Parathyroid adenoma (tissue), 2 donors: Measurements from ENCODE around the gene CX3CL1.

Experiments
- H2AFZ ChIP-seq: fragments of 300-600 bp; sonication (generic); one replicate; pipeline ENCODE4 v1.7.0; 2017; ENCODE audit warnings: antibody characterized with exemption, mild to moderate bottlenecking
- H3K27ac ChIP-seq: fragments of 300-600 bp; sonication (generic); one replicate; pipeline ENCODE4 v1.7.0; 2017
- H3K27me3 ChIP-seq: fragments of 300-600 bp; sonication (generic); one replicate; pipeline ENCODE4 v1.7.0; 2017; ENCODE audit warnings: low read length; ENCODE audit not compliant: control insufficient read depth, insufficient read depth
- H3K36me3 ChIP-seq: fragments of 300-600 bp; sonication (generic); one replicate; pipeline ENCODE4 v1.7.0; 2017; ENCODE audit warnings: low read length; ENCODE audit not compliant: control insufficient read depth, insufficient read depth
- H3K4me1 ChIP-seq: fragments of 300-600 bp; sonication (generic); one replicate; pipeline ENCODE4 v1.7.0; 2017; ENCODE audit warnings: control low read depth
- H3K4me2 ChIP-seq: fragments of 300-600 bp; sonication (generic); one replicate; pipeline ENCODE4 v1.7.0; 2017; ENCODE audit warnings: low read length
- H3K4me3 ChIP-seq: fragments of 300-600 bp; sonication (generic); one replicate; pipeline ENCODE4 v1.7.0; 2017; ENCODE audit warnings: low read depth, low read length
- H3K79me2 ChIP-seq: fragments of 300-600 bp; sonication (generic); one replicate; pipeline ENCODE4 v1.7.0; 2017; ENCODE audit warnings: control low read depth
- H3K9ac ChIP-seq: fragments of 300-600 bp; sonication (generic); one replicate; pipeline ENCODE4 v1.7.0; 2017; ENCODE audit warnings: mild to moderate bottlenecking
- H3K9me3 ChIP-seq: fragments of 300-600 bp; sonication (generic); one replicate; pipeline ENCODE4 v1.7.0; 2017; ENCODE audit warnings: low read length; ENCODE audit not compliant: control insufficient read depth
- TF ChIP-seq, protein P1 (sequence below): fragments of 300-600 bp; sonication (generic); IDR thresholded peaks from one replicate; pipeline ENCODE4 v1.7.0; 2017; ENCODE audit warnings: antibody characterized with exemption, mild to moderate bottlenecking
- donor health status: primary hyperparathyroidism.

CX3CL1 gene

DNA sequence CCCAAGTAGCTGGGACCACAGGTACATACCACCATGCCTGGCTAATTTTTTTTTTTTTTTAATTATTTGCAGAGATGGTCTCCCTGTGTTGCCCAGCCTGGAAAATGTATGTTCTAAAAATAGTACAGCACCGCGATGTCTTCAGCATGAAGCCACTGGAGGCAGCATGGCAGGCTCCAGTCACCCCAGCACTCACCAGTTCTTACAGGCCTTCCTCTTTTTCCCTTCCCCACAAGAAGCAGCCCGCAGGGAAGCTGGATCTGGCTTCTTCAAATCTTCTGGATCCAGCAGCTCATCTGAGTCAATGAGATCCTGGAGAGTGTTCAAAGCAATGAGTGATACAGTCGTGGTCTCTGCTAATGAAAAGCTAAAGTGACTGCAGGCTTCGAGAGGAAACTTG lies 58.7 kb downstream of the CX3CL1 start:
- Histone ChIP-seq H3K9ac (no peak overlapping the region), H3K27me3 (no peaks in the 10 kb centered on the region), H3K27ac (no peak overlapping the region), H3K9me3 (no peaks in the 10 kb centered on the region), H3K4me1 (no peaks in the 10 kb centered on the region), H3K79me2 (no peaks in the 10 kb centered on the region), H2AFZ (no peak overlapping the region), H3K4me3 (no peak overlapping the region), H3K36me3 (no peaks in the 10 kb centered on the region), H3K4me2 (no peak overlapping the region)
- TF ChIP-seq, protein P1, sequence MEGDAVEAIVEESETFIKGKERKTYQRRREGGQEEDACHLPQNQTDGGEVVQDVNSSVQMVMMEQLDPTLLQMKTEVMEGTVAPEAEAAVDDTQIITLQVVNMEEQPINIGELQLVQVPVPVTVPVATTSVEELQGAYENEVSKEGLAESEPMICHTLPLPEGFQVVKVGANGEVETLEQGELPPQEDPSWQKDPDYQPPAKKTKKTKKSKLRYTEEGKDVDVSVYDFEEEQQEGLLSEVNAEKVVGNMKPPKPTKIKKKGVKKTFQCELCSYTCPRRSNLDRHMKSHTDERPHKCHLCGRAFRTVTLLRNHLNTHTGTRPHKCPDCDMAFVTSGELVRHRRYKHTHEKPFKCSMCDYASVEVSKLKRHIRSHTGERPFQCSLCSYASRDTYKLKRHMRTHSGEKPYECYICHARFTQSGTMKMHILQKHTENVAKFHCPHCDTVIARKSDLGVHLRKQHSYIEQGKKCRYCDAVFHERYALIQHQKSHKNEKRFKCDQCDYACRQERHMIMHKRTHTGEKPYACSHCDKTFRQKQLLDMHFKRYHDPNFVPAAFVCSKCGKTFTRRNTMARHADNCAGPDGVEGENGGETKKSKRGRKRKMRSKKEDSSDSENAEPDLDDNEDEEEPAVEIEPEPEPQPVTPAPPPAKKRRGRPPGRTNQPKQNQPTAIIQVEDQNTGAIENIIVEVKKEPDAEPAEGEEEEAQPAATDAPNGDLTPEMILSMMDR, result no peak

DNA sequence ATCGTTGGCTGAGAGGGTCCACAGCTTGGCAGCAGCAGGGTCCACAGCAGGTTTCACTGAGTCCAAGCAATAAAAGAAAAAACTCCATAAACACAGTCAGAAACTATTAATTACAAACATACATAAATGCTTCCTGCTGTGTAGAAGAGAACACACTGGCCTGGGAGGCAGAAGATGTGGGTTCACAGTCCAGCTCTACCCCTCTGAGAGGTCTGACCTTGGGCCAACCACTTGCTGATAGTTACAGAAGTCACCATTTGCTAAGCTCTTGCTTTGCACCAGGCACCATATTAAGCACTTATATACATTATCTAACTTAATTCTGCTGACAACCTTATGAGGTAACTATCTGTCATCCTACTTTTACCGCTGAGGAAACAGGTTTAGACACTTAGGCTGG lies 60.2 kb downstream of the CX3CL1 start:
- H2AFZ ChIP-seq, result no peak overlapping the region
- no peak overlapping the region for H3K9ac ChIP-seq
- H3K9me3 ChIP-seq, result no peaks in the 10 kb centered on the region
- H3K4me2 ChIP-seq, result no peak overlapping the region
- TF ChIP-seq, protein P1, result no peak
- H3K36me3 ChIP-seq, result no peaks in the 10 kb centered on the region
- H3K79me2 ChIP-seq, result no peaks in the 10 kb centered on the region
- no peaks in the 10 kb centered on the region for H3K27me3 ChIP-seq
- no peak overlapping the region for H3K4me3 ChIP-seq
- H3K4me1 ChIP-seq, result no peaks in the 10 kb centered on the region
- H3K27ac ChIP-seq, result no peak overlapping the region

DNA sequence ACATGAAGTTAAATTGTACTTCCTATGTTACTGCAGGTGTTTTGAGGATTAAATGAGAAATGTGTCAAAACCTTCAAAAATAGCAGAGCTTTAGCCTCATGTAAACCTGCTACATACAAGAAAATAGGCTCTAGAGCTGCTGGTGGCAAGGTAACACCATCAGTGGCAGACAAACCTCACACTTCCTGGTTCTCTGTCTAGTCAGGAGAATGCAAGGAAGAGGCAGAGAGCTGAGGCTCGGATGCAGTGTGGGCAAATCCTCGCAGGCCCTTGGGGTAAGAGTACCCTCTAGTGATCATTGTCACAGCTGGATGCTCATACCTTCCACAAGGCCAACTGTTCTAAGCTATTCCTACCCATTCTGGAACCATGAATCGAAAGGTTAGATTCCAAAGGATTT lies 60.7 kb downstream of the CX3CL1 start:
- no peak overlapping the region for H3K27ac ChIP-seq
- H3K79me2 ChIP-seq, result no peaks in the 10 kb centered on the region
- TF ChIP-seq, protein P1, result no peak
- no peaks in the 10 kb centered on the region for H3K36me3 ChIP-seq
- H3K9me3 ChIP-seq, result no peaks in the 10 kb centered on the region
- no peak overlapping the region for H2AFZ ChIP-seq
- H3K4me2 ChIP-seq, result no peak overlapping the region
- H3K9ac ChIP-seq, result no peak overlapping the region
- no peaks in the 10 kb centered on the region for H3K4me1 ChIP-seq
- H3K27me3 ChIP-seq, result no peaks in the 10 kb centered on the region
- H3K4me3 ChIP-seq, result no peak overlapping the region

DNA sequence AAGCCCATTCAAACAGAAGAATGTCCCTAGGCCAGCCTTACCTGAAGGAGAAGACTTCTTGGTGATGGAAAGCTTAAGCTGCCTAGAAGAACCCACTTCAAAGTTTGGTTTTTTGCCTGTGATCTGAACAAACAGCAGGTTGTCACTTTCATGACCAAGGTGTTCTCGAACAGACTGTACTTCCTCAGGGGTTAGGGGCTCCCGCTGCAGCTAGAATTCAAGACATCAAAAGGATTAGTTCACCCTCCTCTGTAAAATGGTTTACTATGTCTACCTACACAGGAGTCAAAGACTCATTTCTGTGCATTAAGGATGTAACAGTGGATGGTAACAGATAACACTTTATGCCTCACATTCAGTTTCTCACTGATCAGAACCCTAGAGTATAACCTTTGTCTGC lies 61.7 kb downstream of the CX3CL1 start:
- H3K36me3 ChIP-seq, result no peaks in the 10 kb centered on the region
- H3K4me2 ChIP-seq, result no peak overlapping the region
- H3K4me3 ChIP-seq, result no peak overlapping the region
- H3K27me3 ChIP-seq, result no peaks in the 10 kb centered on the region
- no peaks in the 10 kb centered on the region for H3K79me2 ChIP-seq
- H2AFZ ChIP-seq, result no peak overlapping the region
- no peaks in the 10 kb centered on the region for H3K9me3 ChIP-seq
- H3K27ac ChIP-seq, result no peak overlapping the region
- H3K4me1 ChIP-seq, result no peaks in the 10 kb centered on the region
- TF ChIP-seq, protein P1, result no peak
- H3K9ac ChIP-seq, result no peak overlapping the region
